GM12878 (cell line): ENCODE data around the gene UBE2L6. TPM values are rescaled to one million over a fixed set of nuclear protein-coding genes. Genes with fewer than 3 reads are reported as not detected.

Source experiments
- BACH1 ChIP-seq: fragments of 450-650 bp; IDR thresholded peaks from 2 replicates; pipeline ENCODE4 v1.6.1; 2017; ENCODE audit warnings: mild to moderate bottlenecking, borderline replicate concordance
- BCL11A ChIP-seq: IDR thresholded peaks from 2 replicates; pipeline ENCODE4 v1.6.1; 2011; ENCODE audit warnings: low read depth, low read length
- EED ChIP-seq: sonication (generic); IDR thresholded peaks from 2 replicates; pipeline ENCODE4 v1.6.1; 2016; ENCODE audit warnings: antibody characterized with exemption, low read depth
- EP300 ChIP-seq, 2 experiments: fragments of 150-350 bp in 1 of 2; IDR thresholded peaks; 2 replicates each; pipeline ENCODE4 v1.6.1; 2011 to 2012; ENCODE audit warnings: low read depth in 2 of 2, low read length in 2 of 2, borderline replicate concordance in 1 of 2, improper control_type of control experiment in 1 of 2, inconsistent platforms in 1 of 2; ENCODE audit not compliant: control insufficient read depth in 1 of 2
- IKZF2 ChIP-seq, 2 experiments: fragments of 450-650 bp; IDR thresholded peaks; 2 replicates each; pipeline ENCODE4 v1.6.1; 2017; ENCODE audit warnings: mild to moderate bottlenecking in 2 of 2, moderate library complexity in 2 of 2
- IRF4 ChIP-seq: IDR thresholded peaks from 2 replicates; pipeline ENCODE4 v1.6.1; 2011; ENCODE audit warnings: low read depth, low read length
- MEF2B ChIP-seq: fragments of 450-650 bp; IDR thresholded peaks from 2 replicates; pipeline ENCODE4 v1.6.1; 2018; ENCODE audit warnings: mild to moderate bottlenecking, moderate library complexity; ENCODE audit not compliant: partially characterized antibody, poor library complexity, severe bottlenecking
- NFXL1 ChIP-seq: fragments of 450-650 bp; IDR thresholded peaks from 2 replicates; pipeline ENCODE4 v1.6.1; 2017; ENCODE audit warnings: antibody characterized with exemption, mild to moderate bottlenecking, borderline replicate concordance
- NFYB ChIP-seq: IDR thresholded peaks from 2 replicates; pipeline ENCODE4 v1.6.1; 2011; ENCODE audit warnings: low read depth, mild to moderate bottlenecking, low read length, improper control_type of control experiment, moderate library complexity; ENCODE audit not compliant: insufficient read depth
- NR2F1 ChIP-seq: fragments of 450-650 bp; conservative IDR thresholded peaks from 2 replicates; pipeline ENCODE4 v1.6.1; 2017; ENCODE audit warnings: mild to moderate bottlenecking
- RAD51 ChIP-seq: fragments of 450-650 bp; IDR thresholded peaks from 2 replicates; pipeline ENCODE4 v1.6.1; 2016; ENCODE audit warnings: moderate library complexity, mild to moderate bottlenecking, inconsistent platforms
- RUNX3 ChIP-seq: IDR thresholded peaks from 2 replicates; pipeline ENCODE4 v1.6.1; 2012; ENCODE audit warnings: low read length, inconsistent platforms
- SPI1 ChIP-seq: IDR thresholded peaks from 2 replicates; pipeline ENCODE4 v1.6.1; 2011; ENCODE audit warnings: low read depth, mild to moderate bottlenecking, low read length, moderate library complexity, borderline replicate concordance; ENCODE audit not compliant: insufficient read depth
- SREBF2 ChIP-seq: IDR thresholded peaks from 2 replicates; pipeline ENCODE4 v1.6.1; 2012; ENCODE audit warnings: mild to moderate bottlenecking, low read length
- TARDBP ChIP-seq: IDR thresholded peaks from 2 replicates; pipeline ENCODE4 v1.6.1; 2016; ENCODE audit warnings: borderline replicate concordance
- USF1 ChIP-seq: IDR thresholded peaks from 2 replicates; pipeline ENCODE4 v1.6.1; 2011; ENCODE audit warnings: borderline replicate concordance, low read depth, mild to moderate bottlenecking, moderate library complexity, mixed read lengths, low read length; ENCODE audit not compliant: insufficient read depth; ENCODE audit errors: extremely low read length
- USF2 ChIP-seq: IDR thresholded peaks from 2 replicates; pipeline ENCODE4 v1.6.1; 2011; ENCODE audit warnings: low read depth, low read length, improper control_type of control experiment, borderline replicate concordance
- YY1 ChIP-seq: IDR thresholded peaks from 2 replicates; pipeline ENCODE4 v1.6.1; 2011; ENCODE audit warnings: low read depth, mild to moderate bottlenecking, low read length
- ZBTB11 ChIP-seq: fragments of 450-650 bp; formaldehyde crosslinking; IDR thresholded peaks from 2 replicates; pipeline ENCODE4 v1.5.0; 2022; ENCODE audit warnings: mild to moderate bottlenecking, missing genetic modification characterization
- ZBTB33 ChIP-seq: fragments of 450-650 bp; IDR thresholded peaks from 2 replicates; pipeline ENCODE4 v1.6.1; 2017; ENCODE audit warnings: mild to moderate bottlenecking
- ZNF274 ChIP-seq: IDR thresholded peaks from one replicate; pipeline ENCODE4 v1.8.0; 2011; ENCODE audit not compliant: insufficient read length, insufficient read depth
- ZNF384 ChIP-seq: IDR thresholded peaks from 2 replicates; pipeline ENCODE4 v1.6.1; 2012; ENCODE audit warnings: low read depth, mild to moderate bottlenecking, low read length, improper control_type of control experiment, borderline replicate concordance
- ZZZ3 ChIP-seq: IDR thresholded peaks from 2 replicates; pipeline ENCODE4 v1.6.1; 2011; ENCODE audit warnings: low read depth; ENCODE audit not compliant: control insufficient read depth, insufficient read length
- polyA plus RNA-seq, 11 experiments: library from polyadenylated mRNA; depleted of rRNA in 4 of 11; unstranded in 6 of 11; stranded (reverse) in 5 of 11; fragments of >200 nt; fragmentation: Nextera tagmentation in 4 of 11; fragmentation: Illumina TruSeq in 1 of 11; extraction: Ambion mirVana in 4 of 11; extraction: Trizol in 1 of 11; gene quantifications; 1 replicate in 1 of 11; 2 replicates in 10 of 11; pipeline versions ENCODE4 v1.2.1 to v1.2.3, GENCODE V29; 2011 to 2016; ENCODE audit warnings: inconsistent platforms in 2 of 11, missing spikeins in 2 of 11, low read depth in 1 of 11
- total RNA-seq, 4 experiments: library from RNA; depleted of rRNA in 3 of 4; stranded (reverse); fragments of >200 nt in 3 of 4; fragmentation: Illumina TruSeq in 1 of 4; extraction: Trizol in 1 of 4; gene quantifications; 2 replicates each; pipeline versions ENCODE4 v1.2.1 to v1.2.3, GENCODE V29; 2013 to 2021

UBE2L6 gene
- total and polyA plus RNA-seq, 10 of the 15 experiments (the other 5 are each of a cell fraction or from before 2014, with no cell fraction given): 114 to 295 (median 173) TPM

- TF ChIP-seq ZZZ3: no peak
- TF ChIP-seq BACH1: no peak
- 0 out of 2 replicates have a peak, but pooled peaks have one; percentile 11 for TF ChIP-seq ZBTB33
- peak; percentile 21 to 35; a peak in 2 of 4 replicates for TF ChIP-seq EP300 (IDR thresholded peaks at IDR 0.05; ENCODE audit: borderline replicate concordance in 1 of 2, control insufficient read depth in 1 of 2, low read depth in 2 of 2, low read length in 2 of 2)
- TF ChIP-seq NFYB: peak; percentile 72; the same call in 1 of the 2 replicates
- no peak for TF ChIP-seq ZBTB11 (CRISPR knock-in tag)
- peak; percentile 56 for TF ChIP-seq USF1
- peak; percentile 36; the same call in 1 of the 2 replicates for TF ChIP-seq RUNX3
- TF ChIP-seq IRF4: no peak
- peak; percentile 83 for TF ChIP-seq RAD51
- TF ChIP-seq USF2: peak; percentile 39; the same call in 1 of the 2 replicates
- TF ChIP-seq IKZF2 (IDR thresholded peaks at IDR 0.05): no peak; a peak in 1 of 4 replicates
- TF ChIP-seq EED: no peak
- TF ChIP-seq SPI1: peak; percentile 33; the same call in 1 of the 2 replicates
- no peak for TF ChIP-seq YY1
- TF ChIP-seq BCL11A: no peak
- TF ChIP-seq NFXL1: no peak
- TF ChIP-seq NR2F1: no peak
- TF ChIP-seq ZNF384: no peak
- TF ChIP-seq TARDBP: no peak
- TF ChIP-seq MEF2B: peak; percentile 78
- no peak for TF ChIP-seq ZNF274
- TF ChIP-seq SREBF2: no peak
Measured at GRCh38 chr11:57530596-57531507, 36.6 kb downstream of the UBE2L6 start, which contains the start of gene TIMM10 (continued).
